Activated CD4-positive, CD25-positive, alpha-beta regulatory T cell treated with anti-CD3 and anti-CD28 coated beads, Interleukin-2, amount 50 U/mL, for 16 hours (primary cell): ENCODE data around the gene KLF3.

Source experiments
- DNase-seq: peaks from one replicate; pipeline ENCODE4 v3.0.0-alpha.2; 2020; ENCODE audit warnings: low read depth, low spot score

KLF3 gene

GRCh38 chr4:38694330-38694729 lies 30.3 kb downstream of the KLF3 start:
- DNase-seq = no peak

GRCh38 chr4:38695809-38696208 lies 31.8 kb downstream of the KLF3 start:
- no peak for DNase-seq

GRCh38 chr4:38696697-38697096 lies 32.7 kb downstream of the KLF3 start:
- no peak for DNase-seq

GRCh38 chr4:38698176-38698575 lies 34.2 kb downstream of the KLF3 start:
- DNase-seq = no peak

GRCh38 chr4:38699112-38699511 lies 35.1 kb downstream of the KLF3 start:
- no peak for DNase-seq

- no peak for DNase-seq
Measured at GRCh38 chr4:38703635-38704034, 39.6 kb downstream of the KLF3 start.

- no peak for DNase-seq
Measured at GRCh38 chr4:38704622-38705154, 40.7 kb downstream of the KLF3 start.

GRCh38 chr4:38706301-38706700 lies 42.3 kb downstream of the KLF3 start:
- no peak for DNase-seq

- DNase-seq = no peak
Measured at GRCh38 chr4:38710053-38710452, 46.1 kb downstream of the KLF3 start.

- DNase-seq = no peak
Measured at GRCh38 chr4:38711066-38711465, 47.1 kb downstream of the KLF3 start.

- DNase-seq = no peak
Measured at GRCh38 chr4:38715050-38715449, 51.1 kb downstream of the KLF3 start.

GRCh38 chr4:38716256-38716655 lies 52.3 kb downstream of the KLF3 start:
- DNase-seq = no peak

- DNase-seq = no peak
Measured at GRCh38 chr4:38717604-38718003, 53.6 kb downstream of the KLF3 start.

GRCh38 chr4:38723114-38723513 lies 59.1 kb downstream of the KLF3 start:
- DNase-seq = no peak

GRCh38 chr4:38723726-38724474 lies 59.9 kb downstream of the KLF3 start:
- DNase-seq = no peak

- DNase-seq = no peak
Measured at GRCh38 chr4:38724475-38724808, 60.4 kb downstream of the KLF3 start.

GRCh38 chr4:38728631-38729141 lies 64.7 kb downstream of the KLF3 start:
- no peak for DNase-seq

GRCh38 chr4:38730493-38730829 lies 66.5 kb downstream of the KLF3 start:
- DNase-seq = no peak

- DNase-seq = peak; percentile 78
Measured at GRCh38 chr4:38730830-38731646, 67.0 kb downstream of the KLF3 start.

GRCh38 chr4:38733663-38734062 lies 69.7 kb downstream of the KLF3 start:
- DNase-seq = no peak

GRCh38 chr4:38734446-38734845 lies 70.4 kb downstream of the KLF3 start:
- DNase-seq = no peak

- no peak for DNase-seq
Measured at GRCh38 chr4:38734911-38735310, 70.9 kb downstream of the KLF3 start.

- no peak for DNase-seq
Measured at GRCh38 chr4:38735870-38736269, 71.9 kb downstream of the KLF3 start.
